ENCODE data around the gene MAP3K20.
"Not testable (repeated sequence)": the region's sequence is repeated elsewhere in the genome, so short reads cannot be mapped to it uniquely, and the experiment has no call there.

MAP3K20 gene

DNA sequence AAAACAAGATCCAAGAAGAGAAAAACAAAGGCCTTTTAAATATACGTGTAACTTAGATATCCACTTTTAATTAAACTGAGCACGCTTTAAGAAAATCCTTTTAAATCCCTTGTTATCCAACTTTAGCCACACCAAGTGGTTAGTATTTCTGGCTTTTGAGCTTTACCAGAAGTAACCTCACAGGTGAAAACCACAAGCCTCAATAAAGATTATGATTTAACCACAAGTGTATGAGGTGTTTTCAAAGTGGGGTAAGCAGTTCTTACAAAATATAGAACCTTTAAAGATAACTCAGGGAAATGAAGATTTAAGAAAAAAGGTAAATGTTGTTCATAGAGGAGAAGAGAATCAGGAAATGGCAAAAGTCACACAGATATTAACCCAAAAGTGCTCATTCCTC lies 220.6 kb downstream of the MAP3K20 start:
- DNase-seq (ENCODE audit: low read depth), result no peak
- H3K4me3 ChIP-seq (ENCODE audit: low read length), result no peak overlapping the region
- TF ChIP-seq, protein P1, sequence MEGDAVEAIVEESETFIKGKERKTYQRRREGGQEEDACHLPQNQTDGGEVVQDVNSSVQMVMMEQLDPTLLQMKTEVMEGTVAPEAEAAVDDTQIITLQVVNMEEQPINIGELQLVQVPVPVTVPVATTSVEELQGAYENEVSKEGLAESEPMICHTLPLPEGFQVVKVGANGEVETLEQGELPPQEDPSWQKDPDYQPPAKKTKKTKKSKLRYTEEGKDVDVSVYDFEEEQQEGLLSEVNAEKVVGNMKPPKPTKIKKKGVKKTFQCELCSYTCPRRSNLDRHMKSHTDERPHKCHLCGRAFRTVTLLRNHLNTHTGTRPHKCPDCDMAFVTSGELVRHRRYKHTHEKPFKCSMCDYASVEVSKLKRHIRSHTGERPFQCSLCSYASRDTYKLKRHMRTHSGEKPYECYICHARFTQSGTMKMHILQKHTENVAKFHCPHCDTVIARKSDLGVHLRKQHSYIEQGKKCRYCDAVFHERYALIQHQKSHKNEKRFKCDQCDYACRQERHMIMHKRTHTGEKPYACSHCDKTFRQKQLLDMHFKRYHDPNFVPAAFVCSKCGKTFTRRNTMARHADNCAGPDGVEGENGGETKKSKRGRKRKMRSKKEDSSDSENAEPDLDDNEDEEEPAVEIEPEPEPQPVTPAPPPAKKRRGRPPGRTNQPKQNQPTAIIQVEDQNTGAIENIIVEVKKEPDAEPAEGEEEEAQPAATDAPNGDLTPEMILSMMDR (conservative IDR thresholded peaks at IDR 0.05; ENCODE audit: low read depth, low read length), result no peak

DNA sequence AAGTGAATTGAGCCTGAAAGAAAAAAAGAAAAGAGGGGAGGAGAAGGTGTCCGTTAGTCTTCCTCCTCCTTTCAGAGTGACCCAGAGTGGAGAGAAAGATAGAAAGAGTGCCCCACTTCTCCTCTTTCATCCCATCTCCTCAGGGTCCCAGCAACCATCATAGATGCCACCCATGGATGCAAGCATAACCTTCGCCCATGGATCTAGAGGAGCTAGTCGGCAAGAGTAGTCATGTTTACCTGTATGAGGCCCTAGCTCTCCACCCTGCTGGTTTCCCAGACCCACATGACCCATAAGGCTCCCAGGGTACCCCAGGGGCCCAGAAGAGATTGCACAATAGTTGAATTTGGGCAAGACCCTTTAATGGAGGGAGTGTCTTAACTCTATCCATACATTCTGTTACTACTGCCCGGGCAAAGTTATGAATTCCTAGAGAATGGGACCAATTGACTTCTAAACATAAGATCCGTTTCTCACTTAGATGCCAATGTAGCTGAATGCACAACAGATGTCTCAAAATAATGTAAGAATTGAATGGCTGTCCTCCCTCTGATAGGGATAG lies 223.0 kb downstream of the MAP3K20 start:
- TF ChIP-seq, protein P1 (conservative IDR thresholded peaks at IDR 0.05; ENCODE audit: low read depth, low read length), result no peak
- H3K4me3 ChIP-seq (ENCODE audit: low read length), result no peak overlapping the region
- no peak for DNase-seq (ENCODE audit: low read depth)

DNA sequence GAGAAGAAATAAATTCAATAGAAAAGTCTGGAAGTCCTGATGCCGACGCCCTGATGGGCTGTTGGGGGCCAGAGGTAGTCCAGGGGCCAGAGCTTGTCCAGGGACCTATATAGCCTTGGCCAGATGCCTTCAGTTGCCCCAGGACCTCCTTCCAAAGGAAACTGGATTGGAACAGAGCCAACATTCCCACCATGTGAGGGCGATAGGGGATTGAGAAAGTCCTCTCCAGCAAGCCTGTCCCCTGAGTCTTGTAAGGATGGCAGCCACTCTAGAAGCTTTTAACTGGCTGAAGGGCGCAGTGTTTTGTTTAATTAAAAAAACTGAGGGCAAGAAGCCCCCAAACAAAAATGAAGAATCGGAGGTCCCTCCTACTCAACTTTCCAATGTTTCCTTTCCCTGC lies 224.1 kb downstream of the MAP3K20 start:
- no peak for DNase-seq (ENCODE audit: low read depth)
- TF ChIP-seq, protein P1 (conservative IDR thresholded peaks at IDR 0.05; ENCODE audit: low read depth, low read length), result no peak
- H3K4me3 ChIP-seq (ENCODE audit: low read length), result no peak overlapping the region

DNA sequence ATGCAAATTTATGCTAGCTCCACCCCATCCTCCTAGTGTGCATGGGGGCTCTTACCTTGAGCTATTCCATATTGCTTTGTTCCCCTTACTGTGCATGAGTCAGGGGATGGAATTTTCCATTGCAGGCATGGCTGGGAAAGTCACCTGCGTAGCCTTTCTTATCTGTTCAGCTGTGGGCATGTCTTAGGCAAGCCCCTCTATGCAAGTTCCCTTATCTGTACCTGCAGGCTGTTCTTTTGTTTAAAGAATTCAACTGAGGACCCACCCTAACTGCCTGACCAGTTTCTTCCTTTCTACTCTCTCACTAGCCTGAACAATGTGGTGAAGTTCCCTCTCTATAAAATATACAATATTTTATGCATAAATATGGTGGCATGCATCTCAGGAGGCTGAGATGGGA lies 224.8 kb downstream of the MAP3K20 start:
- no peak overlapping the region for H3K4me3 ChIP-seq (ENCODE audit: low read length)
- DNase-seq (ENCODE audit: low read depth), result no peak
- TF ChIP-seq, protein P1 (conservative IDR thresholded peaks at IDR 0.05; ENCODE audit: low read depth, low read length), result no peak

DNA sequence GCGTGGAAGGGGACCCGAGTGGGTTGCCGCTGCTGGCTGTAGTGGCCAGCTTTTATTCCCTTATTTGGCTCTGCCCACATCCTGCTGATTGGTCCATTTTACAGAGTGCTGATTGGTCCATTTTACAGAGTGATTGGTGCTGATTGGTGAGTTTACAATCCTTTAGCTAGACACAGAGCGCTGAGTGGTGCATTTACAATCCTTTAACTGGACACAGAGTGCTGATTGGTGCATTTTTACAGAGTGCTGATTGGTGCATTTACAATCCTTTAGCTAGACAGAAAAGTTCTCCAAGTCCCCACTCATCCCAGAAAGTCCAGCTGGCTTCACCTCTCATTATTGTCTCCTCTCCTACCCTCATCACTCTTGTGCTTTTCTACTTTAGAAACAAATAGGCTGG lies 225.9 kb downstream of the MAP3K20 start:
- H3K4me3 ChIP-seq (ENCODE audit: low read length); DNase-seq (ENCODE audit: low read depth): not testable (repeated sequence)

DNA sequence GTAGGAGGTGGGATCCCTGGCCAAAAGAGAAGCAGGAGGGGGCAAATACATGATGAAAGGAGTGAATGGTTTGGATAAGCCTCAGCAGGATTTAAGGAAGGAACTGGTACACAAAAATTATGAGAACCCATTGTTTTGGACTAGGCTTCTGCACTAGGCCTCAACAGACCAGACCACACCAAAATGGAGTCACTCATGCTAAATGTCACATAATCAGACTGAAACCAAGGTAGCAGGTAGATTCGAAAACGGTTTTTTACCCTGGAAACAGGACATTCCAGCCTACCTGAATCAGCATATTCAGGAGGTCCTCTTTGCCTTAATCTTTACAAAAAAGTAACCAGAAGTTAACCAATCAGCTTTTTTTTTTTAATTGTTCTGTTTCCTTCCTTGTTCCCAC lies 229.7 kb downstream of the MAP3K20 start:
- H3K4me3 ChIP-seq (ENCODE audit: low read length), result no peak overlapping the region
- TF ChIP-seq, protein P1 (conservative IDR thresholded peaks at IDR 0.05; ENCODE audit: low read depth, low read length), result no peak
- no peak for DNase-seq (ENCODE audit: low read depth)

DNA sequence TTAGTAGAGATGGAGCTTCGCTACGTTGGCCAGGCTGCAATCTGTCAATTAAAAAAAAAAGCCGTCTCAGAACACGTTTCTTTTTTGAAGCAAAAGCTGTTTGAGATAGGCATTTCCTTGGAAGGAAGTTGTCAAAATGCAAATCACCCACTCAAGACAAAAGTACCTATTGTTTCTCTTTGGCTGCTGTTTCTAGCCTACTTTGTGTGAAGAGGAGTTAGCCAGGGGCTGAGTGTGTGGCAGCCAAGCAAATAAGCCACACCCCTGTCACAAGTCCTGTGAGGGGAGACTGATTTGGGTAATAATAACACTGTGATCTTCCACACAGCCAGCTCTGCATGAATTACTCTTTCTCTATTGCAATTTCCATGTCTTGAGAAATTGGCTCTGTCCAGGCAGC lies 231.6 kb downstream of the MAP3K20 start:
- no peak for DNase-seq (ENCODE audit: low read depth)
- TF ChIP-seq, protein P1 (conservative IDR thresholded peaks at IDR 0.05; ENCODE audit: low read depth, low read length), result no peak
- H3K4me3 ChIP-seq (ENCODE audit: low read length), result no peak overlapping the region

DNA sequence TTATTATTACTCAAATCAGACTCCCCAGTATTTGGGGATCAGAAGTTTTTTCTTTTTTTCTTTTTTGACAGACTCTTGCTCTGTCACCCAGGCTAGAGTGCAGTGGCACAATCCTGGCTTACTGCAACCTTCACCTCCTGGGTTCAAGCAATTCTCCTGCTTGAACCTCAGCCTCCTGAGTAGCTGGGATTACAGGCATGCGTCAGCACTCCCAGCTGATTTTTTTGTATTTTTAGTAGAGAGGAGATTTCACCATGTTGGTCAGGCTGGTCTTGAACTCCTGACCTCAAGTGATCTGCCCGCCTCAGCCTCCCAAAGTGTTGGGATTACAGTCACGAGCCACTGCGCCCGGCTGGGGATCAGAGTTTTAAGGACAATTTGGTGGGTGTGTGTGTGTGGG lies 233.7 kb downstream of the MAP3K20 start:
- not testable (repeated sequence) for DNase-seq (ENCODE audit: low read depth)

More for the DNA sequence above, 233.7 kb downstream of the MAP3K20 start:
- not testable (repeated sequence) for H3K4me3 ChIP-seq (ENCODE audit: low read length)

All from retinal pigment epithelial cell (primary cell).